Measurements from ENCODE around the gene OPN3. TPM values are rescaled to one million over a fixed set of nuclear protein-coding genes. Genes with fewer than 3 reads are reported as not detected.

OPN3 gene
- total RNA-seq, 1 experiment from 2014 or later: 7.8 TPM

GRCh38 chr1:241654641-241655040, 14.5 kb upstream of the OPN3 start:
- CTCF ChIA-PET: no interaction called here
- no TSS peak for BruUV-seq (replicated peaks)

GRCh38 chr1:241654019-241654418, 13.8 kb upstream of the OPN3 start:
- ChIA-PET POLR2A (no interaction called here), CTCF (no interaction called here)
- no peaks in the 10 kb centered on the region for H3K27me3 ChIP-seq (replicated peaks; ENCODE audit: control insufficient read depth, insufficient read depth, low read length)
- Mint-ChIP-seq H3K36me3 (ENCODE audit: insufficient read depth, unreplicated experiment) (no peaks in the 10 kb centered on the region), H3K27me3 (ENCODE audit: insufficient read depth, unreplicated experiment) (no peaks in the 10 kb centered on the region), H3K9me3 (ENCODE audit: unreplicated experiment) (peaks cover 16% of the 10 kb centered on the region), H3K4me3 (ENCODE audit: unreplicated experiment) (no peak overlapping the region), H3K27ac (ENCODE audit: unreplicated experiment) (no peak overlapping the region), H3K4me1 (ENCODE audit: low read depth, unreplicated experiment) (no peaks in the 10 kb centered on the region)
- no peaks in the 10 kb centered on the region for H3K4me1 ChIP-seq
- no peak for DNase-seq
- BruUV-seq (replicated peaks): no TSS peak
- intact Hi-C loops (cut with micrococcal nuclease; ENCODE audit: unreplicated experiment): no loop called here
- no peaks in the 10 kb centered on the region for H3K9me3 ChIP-seq
- H3K36me3 ChIP-seq (ENCODE audit: control insufficient read depth, insufficient read depth, low read length): no peaks in the 10 kb centered on the region
- no peak for TF ChIP-seq CTCF (IDR thresholded peaks at IDR 0.05; ENCODE audit: insufficient read depth in 1 of 2, low read depth in 1 of 2, low read length in 1 of 2, severe bottlenecking in 1 of 2, unreplicated experiment in 1 of 2)
- no peak overlapping the region for H3K4me3 ChIP-seq (ENCODE audit: low read depth, low read length)

More at GRCh38 chr1:241654641-241655040, 14.5 kb upstream of the OPN3 start:
- H3K27me3 Mint-ChIP-seq (ENCODE audit: insufficient read depth, unreplicated experiment): no peaks in the 10 kb centered on the region
- H3K9me3 Mint-ChIP-seq (ENCODE audit: unreplicated experiment): peaks cover 10% of the 10 kb centered on the region
- POLR2A ChIA-PET: no interaction called here
- no peak overlapping the region for H3K27ac Mint-ChIP-seq (ENCODE audit: unreplicated experiment)
- Histone ChIP-seq H3K9me3 (no peaks in the 10 kb centered on the region), H3K36me3 (ENCODE audit: control insufficient read depth, insufficient read depth, low read length) (no peaks in the 10 kb centered on the region), H3K27me3 (replicated peaks; ENCODE audit: control insufficient read depth, insufficient read depth, low read length) (no peaks in the 10 kb centered on the region), H3K4me1 (no peaks in the 10 kb centered on the region), H3K4me3 (ENCODE audit: low read depth, low read length) (no peak overlapping the region)
- intact Hi-C loops (cut with micrococcal nuclease; ENCODE audit: unreplicated experiment): no loop called here
- no peak for DNase-seq
- H3K4me1 Mint-ChIP-seq (ENCODE audit: low read depth, unreplicated experiment): no peaks in the 10 kb centered on the region
- TF ChIP-seq CTCF (IDR thresholded peaks at IDR 0.05; ENCODE audit: insufficient read depth in 1 of 2, low read depth in 1 of 2, low read length in 1 of 2, severe bottlenecking in 1 of 2, unreplicated experiment in 1 of 2): no peak
- H3K36me3 Mint-ChIP-seq (ENCODE audit: insufficient read depth, unreplicated experiment): no peaks in the 10 kb centered on the region
- no peak overlapping the region for H3K4me3 Mint-ChIP-seq (ENCODE audit: unreplicated experiment)

GRCh38 chr1:241652012-241652411, 11.8 kb upstream of the OPN3 start, which contains the start of gene WDR64:
WDR64 (plus strand) TSS chr1:241652281; CDS start chr1:241652485, 204 bp downstream.
- no peak within 1 kb of the TSS for H3K4me3 ChIP-seq (ENCODE audit: low read depth, low read length)
- no peaks in the 10 kb centered on the region for H3K4me1 ChIP-seq
- Mint-ChIP-seq H3K27me3 (ENCODE audit: insufficient read depth, unreplicated experiment) (no peaks in the 10 kb centered on the region), H3K4me3 (ENCODE audit: unreplicated experiment) (no peak within 1 kb of the TSS), H3K27ac (ENCODE audit: unreplicated experiment) (no peak within 1 kb of the TSS), H3K4me1 (ENCODE audit: low read depth, unreplicated experiment) (no peaks in the 10 kb centered on the region), H3K36me3 (ENCODE audit: insufficient read depth, unreplicated experiment) (no peaks in the 10 kb centered on the region), H3K9me3 (ENCODE audit: unreplicated experiment) (peaks cover 16% of the 10 kb centered on the region)
- H3K36me3 ChIP-seq (ENCODE audit: control insufficient read depth, insufficient read depth, low read length): no peaks in the 10 kb centered on the region
- intact Hi-C loops (cut with micrococcal nuclease; ENCODE audit: unreplicated experiment): no loop called here
- H3K9me3 ChIP-seq: no peaks in the 10 kb centered on the region
- no peak for TF ChIP-seq CTCF (IDR thresholded peaks at IDR 0.05; ENCODE audit: insufficient read depth in 1 of 2, low read depth in 1 of 2, low read length in 1 of 2, severe bottlenecking in 1 of 2, unreplicated experiment in 1 of 2)
- ChIA-PET POLR2A (no interaction called here), CTCF (no interaction called here)
- no peak for DNase-seq
- no TSS peak for BruUV-seq (replicated peaks)
- no peaks in the 10 kb centered on the region for H3K27me3 ChIP-seq (replicated peaks; ENCODE audit: control insufficient read depth, insufficient read depth, low read length)
